Pancreas (tissue), 10 donors: ENCODE results near the gene CD4. TPM values are rescaled to one million over a fixed set of nuclear protein-coding genes. Genes with fewer than 3 reads are reported as not detected.

Source experiments
- ATAC-seq, 4 donors: fragments of 200-7000 bp; cut with Tn5 transposase; one replicate each; pipeline versions ENCODE4 v1.8.0 to v1.9.1; 2020; ENCODE audit warnings: mild to moderate bottlenecking in 4 of 4, moderate library complexity in 4 of 4
- DNase-seq, 6 donors: peaks; one replicate each; pipeline ENCODE4 v3.0.0-alpha.2; 2020
- FAIRE-seq: peaks from 2 replicates; lab custom pipeline; 2012; peaks lifted over from hg19 to GRCh38; lab: Jason Lieb, UNC
- H3K27ac ChIP-seq, 4 donors: fragments of 200-600 bp; sonication (generic); 1 replicate in 3 of 4; 2 replicates in 1 of 4; pipeline versions ENCODE4 v1.5.0 to v1.8.0; 2020
- H3K27me3 ChIP-seq, 4 donors: fragments of 200-600 bp; one replicate each; pipeline ENCODE4 v1.8.0; 2021
- H3K36me3 ChIP-seq, 3 donors: fragments of 200-600 bp; sonication (generic) in 1 of 3; one replicate each; pipeline versions ENCODE4 v1.5.0 to v1.8.0; 2020 to 2021
- H3K4me1 ChIP-seq, 3 donors: fragments of 200-600 bp; one replicate each; pipeline ENCODE4 v1.8.0; 2021
- H3K4me3 ChIP-seq, 4 donors: fragments of 200-600 bp; sonication (generic) in 2 of 4; one replicate each; pipeline versions ENCODE4 v1.5.0 to v1.8.0; 2020 to 2021
- H3K9me3 ChIP-seq, 4 donors: fragments of 200-600 bp; one replicate each; pipeline ENCODE4 v1.8.0; 2021
- WGBS, 2 donors: extraction: QIAGEN DNeasy Blood & Tissue Kit; methylation state at CpG; one replicate each; pipeline ENCODE4 v1.1.7; 2013; 5-methylcytosine and 5-hydroxymethylcytosine counted together
- intact Hi-C, 3 donors: fragments of 100-400 bp; cut with DNase I; formaldehyde crosslinking; loops; one replicate each; pipeline versions ENCODE4 v1.11.1 to v1.14.2; 2022
- polyA plus RNA-seq, 2 donors: library from polyadenylated mRNA; stranded (reverse); fragments of 200-250 nt; gene quantifications; one replicate each; pipeline ENCODE4 v1.2.3, GENCODE V29; 2013
- total RNA-seq, 6 donors: library from RNA; stranded (reverse); fragmentation: NEBNext Ultra II Directional in 4 of 6; extraction: Animal tissue kit (Norgen Biotek cat#: 25700) in 4 of 6; gene quantifications; one replicate each; pipeline versions ENCODE4 v1.2.1 to v1.2.4, GENCODE V29; 2021 to 2023
- TF ChIP-seq, protein P1 (sequence below), 4 donors: fragments of 200-600 bp; sonication (generic) in 3 of 4; IDR thresholded peaks; one replicate each; pipeline versions ENCODE4 v1.5.0 to v1.8.0; 2021; ENCODE audit warnings: antibody characterized with exemption in 4 of 4
- donor health status: healthy with polysubstance abuse.
- donor health status: DM: no; HTN: no; CAD: no; lungs with moderate emphysema.
- donor health status: DM: no; HTN: no; CAD: no.
- donor health status: control.
- donor health status: control.
- donor health status: Bipolar disorder and iron deficiency.
- donor health status: DM: yes; HTN: yes; CAD: no.
- donor health status: DM: no; HTN: no; CAD: no.
- donor health status: DM: no; HTN: no; CAD: no.
- donor health status: DM: yes; HTN: yes; CAD: no.

CD4 gene
- total and polyA plus RNA-seq, 8 donors = 1.2 to 19.9 (median 2.1) TPM

DNA sequence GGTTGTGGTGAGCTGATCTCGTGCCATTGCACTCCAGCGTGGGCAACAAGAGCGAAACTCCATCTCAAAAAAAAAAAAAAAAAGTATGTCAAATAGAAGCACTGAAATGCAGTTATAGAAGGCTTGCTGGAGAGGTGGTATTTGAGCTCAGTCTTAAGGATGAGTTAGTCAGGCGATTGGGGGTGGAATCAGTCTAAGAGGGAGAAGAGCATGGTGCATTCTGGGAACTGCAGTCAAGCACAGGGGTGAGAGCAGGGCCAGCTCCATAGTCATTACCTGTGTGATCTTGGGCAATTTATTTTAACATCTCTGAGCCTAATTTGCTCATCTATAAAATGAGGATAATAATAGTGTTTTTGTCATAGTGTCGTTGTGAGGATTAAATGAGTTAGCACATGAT is 45.5 kb downstream of the CD4 start:
- no peak for DNase-seq
- no peak for FAIRE-seq
- H3K4me1 ChIP-seq = no peaks in the 10 kb centered on the region
- no peaks in the 10 kb centered on the region for H3K36me3 ChIP-seq
- intact Hi-C loops = loop anchor here in 1 of 3 donors (5.0 kb wide), 1 partner anchor 103 kb away; no protein-coding TSS in a partner anchor
- no peaks in the 10 kb centered on the region for H3K27me3 ChIP-seq
- ATAC-seq = no peak
- no peak overlapping the region for H3K27ac ChIP-seq
- no peak overlapping the region for H3K4me3 ChIP-seq
- TF ChIP-seq, protein P1, sequence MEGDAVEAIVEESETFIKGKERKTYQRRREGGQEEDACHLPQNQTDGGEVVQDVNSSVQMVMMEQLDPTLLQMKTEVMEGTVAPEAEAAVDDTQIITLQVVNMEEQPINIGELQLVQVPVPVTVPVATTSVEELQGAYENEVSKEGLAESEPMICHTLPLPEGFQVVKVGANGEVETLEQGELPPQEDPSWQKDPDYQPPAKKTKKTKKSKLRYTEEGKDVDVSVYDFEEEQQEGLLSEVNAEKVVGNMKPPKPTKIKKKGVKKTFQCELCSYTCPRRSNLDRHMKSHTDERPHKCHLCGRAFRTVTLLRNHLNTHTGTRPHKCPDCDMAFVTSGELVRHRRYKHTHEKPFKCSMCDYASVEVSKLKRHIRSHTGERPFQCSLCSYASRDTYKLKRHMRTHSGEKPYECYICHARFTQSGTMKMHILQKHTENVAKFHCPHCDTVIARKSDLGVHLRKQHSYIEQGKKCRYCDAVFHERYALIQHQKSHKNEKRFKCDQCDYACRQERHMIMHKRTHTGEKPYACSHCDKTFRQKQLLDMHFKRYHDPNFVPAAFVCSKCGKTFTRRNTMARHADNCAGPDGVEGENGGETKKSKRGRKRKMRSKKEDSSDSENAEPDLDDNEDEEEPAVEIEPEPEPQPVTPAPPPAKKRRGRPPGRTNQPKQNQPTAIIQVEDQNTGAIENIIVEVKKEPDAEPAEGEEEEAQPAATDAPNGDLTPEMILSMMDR (IDR thresholded peaks at IDR 0.05) = no peak
- 74 to 80% methylated on average over 5 of the region's 5 CpGs for WGBS, 2 donors
- no peaks in the 10 kb centered on the region for H3K9me3 ChIP-seq

DNA sequence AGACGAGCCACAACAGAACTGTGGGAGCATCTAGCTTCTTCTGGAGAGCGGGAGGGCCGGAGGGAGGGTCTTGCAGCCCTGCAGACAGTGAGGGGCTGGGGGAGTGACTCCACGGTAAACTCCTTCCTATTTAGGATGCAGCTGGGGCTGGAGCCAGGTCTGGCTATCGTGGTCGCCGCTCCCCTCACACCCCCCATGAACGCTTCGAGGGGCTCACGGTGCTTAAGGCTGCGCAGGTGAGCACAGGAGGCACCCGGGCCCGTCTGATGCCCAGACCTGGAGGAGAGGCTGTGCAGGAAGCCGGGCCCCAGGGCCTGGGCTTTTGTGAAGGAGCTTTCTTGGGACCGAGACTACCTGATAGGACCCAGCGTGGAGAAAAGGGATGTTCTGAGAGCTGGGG is 47.5 kb downstream of the CD4 start:
- ATAC-seq = no peak
- DNase-seq = peak in 1 of 6 donors; percentile 33
- FAIRE-seq = no peak
- H3K4me3 ChIP-seq = no peak overlapping the region
- H3K27ac ChIP-seq = no peak overlapping the region
- TF ChIP-seq, protein P1 (IDR thresholded peaks at IDR 0.05) = no peak
- no peaks in the 10 kb centered on the region for H3K4me1 ChIP-seq
- H3K27me3 ChIP-seq = no peaks in the 10 kb centered on the region
- H3K9me3 ChIP-seq = no peaks in the 10 kb centered on the region
- WGBS, 2 donors = 86 to 92% methylated on average over 16 of the region's 16 CpGs
- intact Hi-C loops = loop anchor here in 1 of 3 donors (5.0 kb wide), 1 partner anchor 105 kb away; no protein-coding TSS in a partner anchor
- no peaks in the 10 kb centered on the region for H3K36me3 ChIP-seq

DNA sequence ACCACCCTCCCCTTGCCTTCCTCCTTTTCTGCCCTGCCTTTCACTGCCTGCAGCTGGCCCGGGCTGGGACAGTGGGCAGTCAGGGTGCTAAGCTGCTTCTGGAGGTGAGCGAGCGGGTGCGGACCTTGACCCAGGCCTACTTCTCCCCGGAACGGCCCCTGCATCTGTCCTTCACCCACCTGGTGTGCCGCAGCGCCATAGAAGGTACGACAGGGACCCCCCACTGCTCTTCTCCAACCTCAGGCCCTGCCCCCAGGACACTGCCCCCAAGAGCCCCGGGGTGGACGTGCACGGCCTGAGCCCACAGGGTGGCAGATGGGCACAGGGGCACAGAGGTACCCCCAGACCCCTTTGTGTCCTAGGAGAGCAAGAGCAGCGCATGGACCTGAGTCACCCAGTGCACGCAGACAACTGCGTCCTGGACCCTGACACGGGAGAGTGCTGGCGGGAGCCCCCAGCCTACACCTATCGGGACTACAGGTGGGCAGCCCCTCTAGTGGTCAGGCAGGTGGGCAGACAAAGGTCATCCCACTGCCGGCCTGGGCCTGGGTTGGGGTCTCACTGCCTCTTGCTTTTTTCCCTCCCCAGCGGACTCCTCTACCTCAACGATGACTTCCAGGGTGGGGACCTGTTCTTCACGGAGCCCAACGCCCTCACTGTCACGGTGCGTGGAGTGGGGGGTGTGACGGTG is 48.2 kb downstream of the CD4 start:
- intact Hi-C loops = loop anchor here in 1 of 3 donors (5.0 kb wide), 1 partner anchor 105 kb away; no protein-coding TSS in a partner anchor
- Histone ChIP-seq H3K9me3 (no peaks in the 10 kb centered on the region), H3K27ac (no peak overlapping the region), H3K4me3 (no peak overlapping the region), H3K27me3 (no peaks in the 10 kb centered on the region), H3K4me1 (no peaks in the 10 kb centered on the region), H3K36me3 (no peaks in the 10 kb centered on the region)
- WGBS, 2 donors = 93 to 97% methylated on average over 26 of the region's 26 CpGs
- FAIRE-seq (no peak), DNase-seq (peak in 2 of 6 donors; percentile 39 to 48), ATAC-seq (no peak)
- TF ChIP-seq, protein P1 (IDR thresholded peaks at IDR 0.05) = no peak

DNA sequence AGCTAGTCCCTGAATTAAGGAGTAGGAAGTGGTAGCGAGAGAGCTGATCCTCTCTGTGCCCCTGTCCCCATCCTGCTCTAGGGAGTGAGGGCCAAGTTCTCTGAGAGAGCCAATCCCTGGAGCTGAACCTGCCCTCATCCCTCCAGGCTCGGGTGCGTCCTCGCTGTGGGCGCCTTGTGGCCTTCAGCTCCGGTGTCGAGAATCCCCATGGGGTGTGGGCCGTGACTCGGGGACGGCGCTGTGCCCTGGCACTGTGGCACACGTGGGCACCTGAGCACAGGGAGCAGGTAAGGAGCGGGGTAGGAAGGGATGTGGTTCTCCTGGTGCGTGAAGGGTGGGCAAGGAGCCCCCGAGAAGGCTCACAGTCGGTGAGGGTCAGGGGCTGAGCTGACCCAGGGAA is 49.5 kb downstream of the CD4 start:
- no peak for ATAC-seq
- WGBS, 2 donors = 90 to 91% methylated on average over 16 of the region's 16 CpGs
- Histone ChIP-seq H3K27me3 (no peaks in the 10 kb centered on the region), H3K9me3 (no peaks in the 10 kb centered on the region), H3K27ac (no peak overlapping the region), H3K4me3 (no peak overlapping the region), H3K36me3 (no peaks in the 10 kb centered on the region), H3K4me1 (no peaks in the 10 kb centered on the region)
- intact Hi-C loops = loop anchor here in 1 of 3 donors (5.0 kb wide), 1 partner anchor 107 kb away; no protein-coding TSS in a partner anchor
- TF ChIP-seq, protein P1 (IDR thresholded peaks at IDR 0.05) = no peak
- FAIRE-seq = no peak
- DNase-seq = no peak
